ENCODE results near the gene ATP2C1.

Gene ATP2C1

GRCh38 chr3:131018970-131019369 lies 125.1 kb downstream of the ATP2C1 start:
- TF ChIP-seq CTCF (IDR thresholded peaks at IDR 0.05) = no peak

GRCh38 chr3:131020122-131020693 lies 126.3 kb downstream of the ATP2C1 start:
- TF ChIP-seq CTCF (IDR thresholded peaks at IDR 0.05) = no peak

- TF ChIP-seq CTCF (IDR thresholded peaks at IDR 0.05) = no peak
Observed at GRCh38 chr3:131025539-131025938, 131.7 kb downstream of the ATP2C1 start.

DNA sequence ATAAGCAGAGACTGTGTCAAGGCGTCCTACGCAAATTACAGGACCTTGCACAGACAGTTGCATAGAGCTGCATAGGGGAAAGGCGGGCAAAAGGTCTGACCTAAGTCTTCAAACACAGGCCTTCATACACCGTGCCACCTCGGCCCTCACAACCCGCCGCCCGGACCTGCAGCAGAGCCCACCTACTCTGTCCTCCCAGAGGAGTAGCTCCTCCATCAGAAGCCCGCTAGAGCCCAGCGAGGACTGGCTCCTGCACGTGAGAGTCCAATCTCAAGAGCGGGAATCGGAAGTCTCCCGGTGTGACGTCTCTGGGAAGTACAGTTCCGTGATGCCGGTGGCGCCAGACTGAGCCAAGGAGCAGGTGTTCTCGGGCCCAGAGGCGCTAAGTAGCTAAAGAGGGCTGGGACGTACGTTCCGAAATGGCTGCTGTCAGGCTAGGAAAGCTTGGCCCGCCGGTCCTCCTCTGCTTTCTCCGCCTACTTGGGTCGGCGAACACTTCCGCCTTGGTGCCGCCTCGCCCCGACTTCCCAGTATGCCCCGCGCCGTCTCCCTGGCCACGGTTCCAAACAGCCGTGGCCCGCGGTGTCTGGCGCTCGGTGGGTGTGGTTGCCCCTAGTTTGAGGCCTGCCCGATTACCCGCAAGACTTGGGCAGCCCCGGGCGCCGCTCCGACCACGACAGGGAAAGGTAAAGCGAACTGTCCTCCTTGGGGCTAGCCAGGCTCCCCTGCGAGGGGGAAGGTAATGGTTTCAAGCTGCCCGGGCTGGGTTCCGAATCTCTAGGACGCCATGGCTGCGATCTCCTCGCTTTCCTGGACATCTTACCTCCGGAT lies 132.7 kb downstream of the ATP2C1 start, which contains the start of the genes ASTE1 and NEK11:
ASTE1 (minus strand) TSS at position 505 of the 831 bp plus-strand sequence. CDS start 1,519 bp downstream, outside the sequence.
NEK11 (plus strand) TSS at position 557 of the 831 bp plus-strand sequence. CDS start 2,832 bp downstream, outside the sequence.
- TF ChIP-seq CTCF (IDR thresholded peaks at IDR 0.05) = no peak

DNA sequence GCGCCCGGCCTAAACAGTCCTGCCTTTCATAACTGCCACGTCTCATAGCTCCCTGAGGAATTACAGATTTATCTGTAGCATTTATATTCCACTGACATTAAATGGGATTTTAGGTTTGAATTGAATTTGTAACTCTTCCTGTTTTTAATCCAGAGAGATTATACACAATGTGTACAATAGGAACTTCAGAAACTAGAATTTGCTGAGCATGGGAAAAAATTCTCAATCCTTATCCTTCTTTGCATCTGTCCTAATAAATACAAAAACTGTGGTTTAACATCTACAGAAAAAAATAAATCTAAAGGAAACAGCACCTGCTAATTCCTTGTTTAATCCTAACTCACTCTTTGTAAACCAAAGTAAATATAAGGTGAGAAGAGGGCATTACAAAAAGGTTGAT lies 135.0 kb downstream of the ATP2C1 start:
- no peak for TF ChIP-seq CTCF (IDR thresholded peaks at IDR 0.05)

- TF ChIP-seq CTCF (IDR thresholded peaks at IDR 0.05) = no peak
Observed at GRCh38 chr3:131031660-131032059, 137.8 kb downstream of the ATP2C1 start.

- TF ChIP-seq CTCF (IDR thresholded peaks at IDR 0.05) = peak; percentile 80
Observed at GRCh38 chr3:131033480-131034080, 139.7 kb downstream of the ATP2C1 start.

Data from LNCAP (cell line).